Measurements from ENCODE around the gene ABHD11. TPM values are rescaled to one million over a fixed set of nuclear protein-coding genes. Genes with fewer than 3 reads are reported as not detected.

ABHD11 gene
- total and polyA plus RNA-seq, 9 of the 15 experiments (the other 6 are each of a cell fraction or from before 2014, with no cell fraction given) = 7.7 to 44.2 (median 18.9) TPM

- no TSS peak for BruUV-seq (replicated peaks)
- in situ Hi-C loops (cut with MboI) = no loop called here
- Histone ChIP-seq H3K4me1 (replicated peaks in 1 of 2; ENCODE audit: control insufficient read depth in 2 of 2, insufficient read depth in 2 of 2, low read length in 2 of 2) (peaks cover 20 to 50% of the 10 kb centered on the region in 2 experiments), H3K27ac (ENCODE audit: extremely low read depth, low read depth, low read length) (no peak overlapping the region), H3K4me3 (peak overlapping the region; percentile 33), H3K9me3 (replicated peaks; ENCODE audit: control insufficient read depth, insufficient read depth, low read depth, low read length) (no peaks in the 10 kb centered on the region), H3K9ac (ENCODE audit: insufficient read depth in 1 of 2, low read depth in 2 of 2, low read length in 2 of 2) (peak overlapping the region in 1 of 2 experiments; percentile 90; a peak in 2 of 4 replicates), H3K4me2 (ENCODE audit: insufficient read depth, low read length) (peak overlapping the region; percentile 69), H2AFZ (ENCODE audit: low read depth, low read length) (peak overlapping the region; percentile 93), H3K79me2 (ENCODE audit: control insufficient read depth, insufficient read depth, low read length) (peaks cover 10% of the 10 kb centered on the region; the same call in 2 of the 3 replicates), H3K27me3 (ENCODE audit: control insufficient read depth in 2 of 2, insufficient read depth in 2 of 2, low read length in 2 of 2) (no peaks in the 10 kb centered on the region), H3K9me1 (ENCODE audit: control insufficient read depth, insufficient read depth, low read length) (peaks cover 6% of the 10 kb centered on the region), H4K20me1 (replicated peaks; ENCODE audit: control insufficient read depth, insufficient read depth, low read length) (peaks cover 29% of the 10 kb centered on the region), H3K36me3 (ENCODE audit: control insufficient read depth, insufficient read depth, low read length) (no peaks in the 10 kb centered on the region)
- CTCF ChIA-PET (ENCODE audit: low intra/inter-chr PET ratio) = interaction anchor here (0.6 kb wide), 1 partner anchor 58 kb away, joined by 8 read pairs; no protein-coding TSS in a partner anchor
- no peak for DNase-seq (ENCODE audit: extremely low read depth in 1 of 4, low spot score in 3 of 4)
- FAIRE-seq = no peak
- intact Hi-C loops (cut with micrococcal nuclease) = loop anchor here (5.0 kb wide), 1 partner anchor 37 kb away; the partner anchor contains the start of genes BUD23 and DNAJC30
- 3% methylated on average over 14 of the region's 16 CpGs for WGBS (ENCODE audit: insufficient coverage, low coverage, missing lambda C conversion rate)
- ATAC-seq = no peak
- POLR2A ChIA-PET = interaction anchor here (0.6 to 1.9 kb wide), 9 partner anchors 16 to 1350 kb away, joined by 3 to 6 read pairs (median 3); no protein-coding TSS in a partner anchor
- peak; percentile 59; the same call in 1 of the 2 replicates for TF ChIP-seq BCOR (IDR thresholded peaks at IDR 0.05)
- TF ChIP-seq BHLHE40 (IDR thresholded peaks at IDR 0.05; ENCODE audit: low read length) = 0 out of 2 replicates have a peak, but pooled peaks have one; percentile 26
- no peak for TF ChIP-seq ZNF57 (CRISPR knock-in tag; IDR thresholded peaks at IDR 0.05)
- TF ChIP-seq TSHZ1 (CRISPR knock-in tag; IDR thresholded peaks at IDR 0.05) = no peak
- TF ChIP-seq, protein P1, sequence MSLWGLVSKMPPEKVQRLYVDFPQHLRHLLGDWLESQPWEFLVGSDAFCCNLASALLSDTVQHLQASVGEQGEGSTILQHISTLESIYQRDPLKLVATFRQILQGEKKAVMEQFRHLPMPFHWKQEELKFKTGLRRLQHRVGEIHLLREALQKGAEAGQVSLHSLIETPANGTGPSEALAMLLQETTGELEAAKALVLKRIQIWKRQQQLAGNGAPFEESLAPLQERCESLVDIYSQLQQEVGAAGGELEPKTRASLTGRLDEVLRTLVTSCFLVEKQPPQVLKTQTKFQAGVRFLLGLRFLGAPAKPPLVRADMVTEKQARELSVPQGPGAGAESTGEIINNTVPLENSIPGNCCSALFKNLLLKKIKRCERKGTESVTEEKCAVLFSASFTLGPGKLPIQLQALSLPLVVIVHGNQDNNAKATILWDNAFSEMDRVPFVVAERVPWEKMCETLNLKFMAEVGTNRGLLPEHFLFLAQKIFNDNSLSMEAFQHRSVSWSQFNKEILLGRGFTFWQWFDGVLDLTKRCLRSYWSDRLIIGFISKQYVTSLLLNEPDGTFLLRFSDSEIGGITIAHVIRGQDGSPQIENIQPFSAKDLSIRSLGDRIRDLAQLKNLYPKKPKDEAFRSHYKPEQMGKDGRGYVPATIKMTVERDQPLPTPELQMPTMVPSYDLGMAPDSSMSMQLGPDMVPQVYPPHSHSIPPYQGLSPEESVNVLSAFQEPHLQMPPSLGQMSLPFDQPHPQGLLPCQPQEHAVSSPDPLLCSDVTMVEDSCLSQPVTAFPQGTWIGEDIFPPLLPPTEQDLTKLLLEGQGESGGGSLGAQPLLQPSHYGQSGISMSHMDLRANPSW (CRISPR knock-in tag; IDR thresholded peaks at IDR 0.05) = 0 out of 2 replicates have a peak, but pooled peaks have one; percentile 66
- TF ChIP-seq ZNF75A (CRISPR knock-in tag; IDR thresholded peaks at IDR 0.05) = no peak
- TF ChIP-seq CUX1 (CRISPR knock-in tag; IDR thresholded peaks at IDR 0.05) = no peak
- TF ChIP-seq CEBPG (CRISPR knock-in tag; IDR thresholded peaks at IDR 0.05) = peak; percentile 32; the same call in 1 of the 2 replicates
- peak in 1 of 2 experiments; percentile 75; a peak in 2 of 4 replicates for TF ChIP-seq CEBPG (tag; conservative IDR thresholded peaks at IDR 0.05 in 1 of 2, IDR thresholded peaks at IDR 0.05 in 1 of 2)
- no peak for TF ChIP-seq SMARCA4 (IDR thresholded peaks at IDR 0.05)
- peak; percentile 99 for TF ChIP-seq ZNF121 (CRISPR knock-in tag; conservative IDR thresholded peaks at IDR 0.05)
These were observed 18.8 kb downstream of the ABHD11 start for GRCh38 chr7:73719806-73720169.

Data from K562 (cell line).